HG02610 (cell line): Measurements from ENCODE around the gene NFIA.
"Not testable (repeated sequence)": the region's sequence is repeated elsewhere in the genome, so short reads cannot be mapped to it uniquely, and the experiment has no call there.

ENCODE experiments used
- ATAC-seq: cut with Tn5 transposase; IDR thresholded peaks from one replicate; pipeline ENCODE4 v1.9.1; 2021; ENCODE audit warnings: mild to moderate bottlenecking, moderate library complexity; ENCODE audit not compliant: unreplicated experiment

NFIA gene

GRCh38 chr1:61263905-61264824, 181.8 kb downstream of the NFIA start:
- no peak for ATAC-seq

GRCh38 chr1:61264825-61265242, 182.5 kb downstream of the NFIA start:
- no peak for ATAC-seq

GRCh38 chr1:61265665-61266064, 183.3 kb downstream of the NFIA start:
- ATAC-seq = no peak

GRCh38 chr1:61266738-61267137, 184.4 kb downstream of the NFIA start:
- ATAC-seq = no peak

- no peak for ATAC-seq
These were observed 186.3 kb downstream of the NFIA start for GRCh38 chr1:61268546-61269240.

- ATAC-seq = no peak
These were observed 187.2 kb downstream of the NFIA start for GRCh38 chr1:61269602-61270001.

GRCh38 chr1:61270107-61270506, 187.7 kb downstream of the NFIA start:
- ATAC-seq = no peak

- ATAC-seq = no peak
These were observed 188.5 kb downstream of the NFIA start for GRCh38 chr1:61270761-61271411.

- no peak for ATAC-seq
These were observed 189.0 kb downstream of the NFIA start for GRCh38 chr1:61271412-61271789.

- ATAC-seq = no peak
These were observed 190.9 kb downstream of the NFIA start for GRCh38 chr1:61273167-61273705.

- no peak for ATAC-seq
These were observed 191.5 kb downstream of the NFIA start for GRCh38 chr1:61273861-61274260.

GRCh38 chr1:61274939-61275338, 192.6 kb downstream of the NFIA start:
- no peak for ATAC-seq

GRCh38 chr1:61276246-61276645, 193.9 kb downstream of the NFIA start:
- no peak for ATAC-seq

- no peak for ATAC-seq
These were observed 194.8 kb downstream of the NFIA start for GRCh38 chr1:61277121-61277690.

- ATAC-seq = not testable (repeated sequence)
These were observed 196.1 kb downstream of the NFIA start for GRCh38 chr1:61278503-61278902.

- no peak for ATAC-seq
These were observed 196.6 kb downstream of the NFIA start for GRCh38 chr1:61278966-61279365.

- ATAC-seq = no peak
These were observed 197.2 kb downstream of the NFIA start for GRCh38 chr1:61279570-61279969.

GRCh38 chr1:61280452-61280851, 198.1 kb downstream of the NFIA start:
- ATAC-seq = no peak

GRCh38 chr1:61282387-61282786, 200.0 kb downstream of the NFIA start:
- no peak for ATAC-seq

GRCh38 chr1:61284248-61284854, 202.0 kb downstream of the NFIA start:
- no peak for ATAC-seq

- ATAC-seq = no peak
These were observed 202.6 kb downstream of the NFIA start for GRCh38 chr1:61284936-61285335.
